ENCODE measurements around the gene SARNP. TPM values are rescaled to one million over a fixed set of nuclear protein-coding genes. Genes with fewer than 3 reads are reported as not detected.

The SARNP gene
- total and polyA plus RNA-seq, 8 donors, result 16.1 to 200 (median 87.1) TPM

GRCh38 chr12:55824726-55825125 lies 7.2 kb upstream of the SARNP start:
- Histone ChIP-seq H3K36me3 (peaks cover 20 to 43% (median 38%) of the 10 kb centered on the region in 4 donors), H3K4me3 (no peak overlapping the region), H3K9me3 (no peaks in the 10 kb centered on the region), H3K27me3 (no peaks in the 10 kb centered on the region), H3K27ac (peak overlapping the region in 3 of 5 donors; percentile 6 to 36 (median 26)), H3K4me1 (peaks cover 30 to 65% (median 49%) of the 10 kb centered on the region in 4 donors)
- TF ChIP-seq EP300 (IDR thresholded peaks at IDR 0.05) (no peak), POLR2A (IDR thresholded peaks at IDR 0.05) (no peak), POLR2AphosphoS5 (IDR thresholded peaks at IDR 0.05) (no peak), CTCF (IDR thresholded peaks at IDR 0.05) (no peak)
- 78 to 85% (median 79%) methylated on average over 5 of the region's 5 CpGs for WGBS, 5 donors
- DNase-seq, result no peak
- intact Hi-C loops (cut with DNase I; ENCODE audit: low total_unique reads), result no loop called here

DNA sequence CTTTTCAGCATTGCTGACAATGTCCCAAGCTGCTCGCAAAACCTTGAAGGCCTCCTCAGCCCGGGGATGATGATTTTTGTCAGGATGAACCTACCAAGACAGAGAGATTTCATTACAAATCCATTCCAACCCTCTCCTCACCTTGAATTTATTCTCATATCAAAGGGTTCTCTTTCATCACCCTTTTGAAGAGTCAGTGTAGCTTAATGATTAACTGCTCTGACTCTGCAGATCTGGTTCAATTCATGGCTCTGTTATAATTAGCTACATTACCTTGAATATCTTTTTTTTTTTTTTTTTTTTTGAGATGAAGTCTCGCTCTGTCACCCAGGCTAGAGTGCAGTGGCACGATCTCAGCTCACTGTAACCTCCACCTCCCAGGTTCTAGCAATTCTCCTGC lies 5.9 kb upstream of the SARNP start:
- no peak overlapping the region for H3K4me3 ChIP-seq
- no peaks in the 10 kb centered on the region for H3K27me3 ChIP-seq
- DNase-seq, result no peak
- H3K27ac ChIP-seq, result peak overlapping the region in 2 of 5 donors; percentile 26 to 36
- peaks cover 35 to 72% (median 54%) of the 10 kb centered on the region in 4 donors for H3K4me1 ChIP-seq
- H3K9me3 ChIP-seq, result no peaks in the 10 kb centered on the region
- 55 to 83% (median 69%) methylated on average over 4 of the region's 4 CpGs for WGBS, 5 donors
- peaks cover 20 to 50% (median 46%) of the 10 kb centered on the region in 4 donors for H3K36me3 ChIP-seq
- no peak for TF ChIP-seq POLR2AphosphoS5 (IDR thresholded peaks at IDR 0.05)
- no peak for TF ChIP-seq CTCF (IDR thresholded peaks at IDR 0.05)
- no peak for TF ChIP-seq POLR2A (IDR thresholded peaks at IDR 0.05)
- no peak for TF ChIP-seq EP300 (IDR thresholded peaks at IDR 0.05)
- intact Hi-C loops (cut with DNase I; ENCODE audit: low total_unique reads), result no loop called here

- H3K27me3 ChIP-seq, result no peaks in the 10 kb centered on the region
- H3K27ac ChIP-seq, result no peak overlapping the region
- peaks cover 25 to 63% (median 43%) of the 10 kb centered on the region in 4 donors for H3K4me1 ChIP-seq
- no peak for TF ChIP-seq POLR2A (IDR thresholded peaks at IDR 0.05)
- TF ChIP-seq EP300 (IDR thresholded peaks at IDR 0.05), result no peak
- TF ChIP-seq CTCF (IDR thresholded peaks at IDR 0.05), result no peak
- no peak for TF ChIP-seq POLR2AphosphoS5 (IDR thresholded peaks at IDR 0.05)
- peaks cover 20 to 47% (median 46%) of the 10 kb centered on the region in 4 donors for H3K36me3 ChIP-seq
- no peak overlapping the region for H3K4me3 ChIP-seq
- no peaks in the 10 kb centered on the region for H3K9me3 ChIP-seq
- WGBS, 5 donors, result 20 to 41% (median 27%) methylated on average over 6 of the region's 6 CpGs
- DNase-seq, result peak in 1 of 2 donors; percentile 37
- intact Hi-C loops (cut with DNase I; ENCODE audit: low total_unique reads), result no loop called here
These were observed 4.7 kb upstream of the SARNP start for GRCh38 chr12:55822228-55822627.

DNA sequence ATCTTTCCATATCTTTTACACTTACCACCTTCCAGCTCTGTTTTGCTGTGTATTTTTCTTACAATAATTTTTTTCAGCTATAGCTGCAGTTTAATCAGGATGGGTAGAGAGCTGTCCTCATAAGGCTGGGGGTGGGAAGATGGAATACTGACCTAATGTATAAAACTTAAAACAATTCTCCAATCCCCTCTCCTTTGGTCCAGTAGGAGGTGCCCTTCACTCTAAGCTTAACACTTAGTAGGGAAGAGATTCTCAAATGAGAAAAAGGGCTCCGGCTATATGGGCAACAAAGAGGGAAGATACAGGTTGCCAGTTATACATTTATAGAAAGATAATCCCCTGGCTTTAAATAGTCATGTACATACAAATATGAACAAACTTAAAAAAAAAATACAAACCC lies 3.2 kb upstream of the SARNP start:
- H3K4me1 ChIP-seq, result peaks cover 16 to 60% (median 41%) of the 10 kb centered on the region in 4 donors
- peak overlapping the region in 1 of 5 donors; percentile 2 for H3K27ac ChIP-seq
- no peaks in the 10 kb centered on the region for H3K9me3 ChIP-seq
- no peaks in the 10 kb centered on the region for H3K27me3 ChIP-seq
- intact Hi-C loops (cut with DNase I; ENCODE audit: low total_unique reads), result no loop called here
- no peak for TF ChIP-seq EP300 (IDR thresholded peaks at IDR 0.05)
- no peak for TF ChIP-seq POLR2A (IDR thresholded peaks at IDR 0.05)
- no peak for TF ChIP-seq CTCF (IDR thresholded peaks at IDR 0.05)
- no peak for TF ChIP-seq POLR2AphosphoS5 (IDR thresholded peaks at IDR 0.05)
- H3K4me3 ChIP-seq, result no peak overlapping the region
- peaks cover 20 to 48% (median 46%) of the 10 kb centered on the region in 4 donors for H3K36me3 ChIP-seq
- WGBS, 5 donors, result 81 to 96% (median 92%) methylated on average over 1 of the region's 1 CpG
- DNase-seq, result no peak

Measured in stomach (tissue), 9 donors.